Osteoblast (primary cell): ENCODE data around the gene NLN. TPM values are rescaled to one million over a fixed set of nuclear protein-coding genes. Genes with fewer than 3 reads are reported as not detected.

Experiments used
- DNase-seq: peaks from one replicate; pipeline ENCODE4 v3.0.0; 2011; ENCODE audit warnings: low spot score, mixed read lengths; ENCODE audit not compliant: insufficient read length; ENCODE audit errors: missing footprints
- H2AFZ ChIP-seq: 2 replicates; pipeline ENCODE4 v1.6.0; 2011; ENCODE audit warnings: mild to moderate bottlenecking, low read length
- H3K27ac ChIP-seq: 2 replicates; pipeline ENCODE4 v1.5.1; 2011; ENCODE audit warnings: mild to moderate bottlenecking, low read depth, low read length, moderate library complexity
- H3K27me3 ChIP-seq: 2 replicates; pipeline ENCODE4 v1.6.0; 2012; ENCODE audit warnings: mild to moderate bottlenecking, control low read depth, inconsistent platforms, low read length, moderate library complexity; ENCODE audit not compliant: insufficient read depth
- H3K36me3 ChIP-seq: 2 replicates; pipeline ENCODE4 v1.5.1; 2011; ENCODE audit warnings: mild to moderate bottlenecking, low read length, control low read depth, moderate library complexity; ENCODE audit not compliant: insufficient read depth
- H3K4me1 ChIP-seq: 2 replicates; pipeline ENCODE4 v1.5.1; 2011; ENCODE audit warnings: mild to moderate bottlenecking, low read length, control low read depth, moderate library complexity; ENCODE audit not compliant: insufficient read depth
- H3K4me2 ChIP-seq: 2 replicates; pipeline ENCODE4 v1.6.0; 2011; ENCODE audit warnings: mild to moderate bottlenecking, low read length; ENCODE audit not compliant: insufficient read depth
- H3K4me3 ChIP-seq: fragments of 200-600 bp; sonication (generic); 3 replicates; pipeline ENCODE4 v1.5.1; 2012; ENCODE audit warnings: mild to moderate bottlenecking, low read length, inconsistent platforms; ENCODE audit not compliant: insufficient read depth
- H3K79me2 ChIP-seq: 2 replicates; pipeline ENCODE4 v1.6.0; 2012; ENCODE audit warnings: mild to moderate bottlenecking, low read length, control low read depth, inconsistent platforms; ENCODE audit not compliant: insufficient read depth
- H3K9me3 ChIP-seq: 2 replicates; pipeline ENCODE4 v1.5.1; 2011; ENCODE audit warnings: low read depth, low read length, control low read depth
- H4K20me1 ChIP-seq: 2 replicates; pipeline ENCODE4 v1.6.0; 2012; ENCODE audit warnings: mild to moderate bottlenecking, low read length, control low read depth; ENCODE audit not compliant: insufficient read depth
- total RNA-seq: library from RNA; depleted of rRNA; stranded (reverse); fragments of >200 nt; gene quantifications from 2 replicates; pipeline ENCODE4 v1.2.3, GENCODE V29; 2012
- TF ChIP-seq, protein P1 (sequence below): IDR thresholded peaks from 2 replicates; pipeline ENCODE4 v1.5.1; 2011; ENCODE audit warnings: mild to moderate bottlenecking, low read depth, low read length, moderate library complexity; ENCODE audit errors: extremely low read depth

NLN gene
- total RNA-seq, 1 donor, result 35.5 TPM

DNA sequence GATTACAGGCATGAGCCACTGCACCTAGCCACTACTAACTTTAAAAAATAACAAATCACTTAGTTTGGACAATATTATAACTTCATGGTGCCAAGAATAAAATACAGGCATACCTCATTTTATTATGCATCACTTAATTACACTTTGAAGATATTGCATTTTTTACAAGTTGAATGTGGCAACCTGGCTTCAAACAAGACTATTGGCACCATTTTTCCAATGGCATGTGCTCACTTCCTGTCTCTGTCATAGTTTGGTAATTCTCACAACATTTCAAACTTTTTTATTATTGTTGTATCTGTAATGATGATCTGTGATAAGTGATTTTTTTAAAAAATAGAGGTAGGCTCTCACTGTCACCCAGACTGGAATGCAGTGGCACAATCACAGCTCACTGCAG, 154.5 kb downstream of the NLN start:
- Histone ChIP-seq H3K27ac (no peak overlapping the region), H3K27me3 (no peaks in the 10 kb centered on the region), H3K36me3 (no peaks in the 10 kb centered on the region), H3K4me3 (no peak overlapping the region), H3K4me2 (no peak overlapping the region), H3K9me3 (peaks cover 5% of the 10 kb centered on the region), H3K79me2 (no peaks in the 10 kb centered on the region), H2AFZ (no peak overlapping the region), H3K4me1 (peaks cover 23% of the 10 kb centered on the region), H4K20me1 (no peaks in the 10 kb centered on the region)
- no peak for DNase-seq
- TF ChIP-seq, protein P1, sequence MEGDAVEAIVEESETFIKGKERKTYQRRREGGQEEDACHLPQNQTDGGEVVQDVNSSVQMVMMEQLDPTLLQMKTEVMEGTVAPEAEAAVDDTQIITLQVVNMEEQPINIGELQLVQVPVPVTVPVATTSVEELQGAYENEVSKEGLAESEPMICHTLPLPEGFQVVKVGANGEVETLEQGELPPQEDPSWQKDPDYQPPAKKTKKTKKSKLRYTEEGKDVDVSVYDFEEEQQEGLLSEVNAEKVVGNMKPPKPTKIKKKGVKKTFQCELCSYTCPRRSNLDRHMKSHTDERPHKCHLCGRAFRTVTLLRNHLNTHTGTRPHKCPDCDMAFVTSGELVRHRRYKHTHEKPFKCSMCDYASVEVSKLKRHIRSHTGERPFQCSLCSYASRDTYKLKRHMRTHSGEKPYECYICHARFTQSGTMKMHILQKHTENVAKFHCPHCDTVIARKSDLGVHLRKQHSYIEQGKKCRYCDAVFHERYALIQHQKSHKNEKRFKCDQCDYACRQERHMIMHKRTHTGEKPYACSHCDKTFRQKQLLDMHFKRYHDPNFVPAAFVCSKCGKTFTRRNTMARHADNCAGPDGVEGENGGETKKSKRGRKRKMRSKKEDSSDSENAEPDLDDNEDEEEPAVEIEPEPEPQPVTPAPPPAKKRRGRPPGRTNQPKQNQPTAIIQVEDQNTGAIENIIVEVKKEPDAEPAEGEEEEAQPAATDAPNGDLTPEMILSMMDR, result no peak

DNA sequence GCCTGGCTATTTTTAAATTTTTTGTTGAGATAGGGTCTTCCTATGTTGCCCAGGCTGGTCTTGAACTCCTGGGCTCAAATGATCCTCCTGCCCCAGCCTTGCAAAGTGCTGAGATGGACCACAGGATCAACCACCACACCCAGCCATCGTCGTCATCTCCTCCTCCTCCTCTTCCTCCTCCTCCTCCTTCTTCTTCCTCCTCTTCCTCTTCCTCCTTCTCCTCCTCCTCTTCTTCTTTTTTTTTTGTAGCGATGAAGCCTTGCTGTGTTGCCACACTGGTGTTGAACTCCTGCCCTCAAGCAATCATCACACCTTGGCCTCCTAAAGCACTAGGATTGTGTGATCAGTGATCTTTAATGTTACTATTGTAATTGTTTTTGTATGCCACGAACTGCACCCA, 155.0 kb downstream of the NLN start:
- Histone ChIP-seq H2AFZ (no peak overlapping the region), H3K27me3 (no peaks in the 10 kb centered on the region), H3K36me3 (no peaks in the 10 kb centered on the region), H3K4me3 (no peak overlapping the region), H4K20me1 (no peaks in the 10 kb centered on the region), H3K9me3 (peaks cover 5% of the 10 kb centered on the region), H3K27ac (no peak overlapping the region), H3K4me2 (no peak overlapping the region), H3K4me1 (peaks cover 21% of the 10 kb centered on the region), H3K79me2 (no peaks in the 10 kb centered on the region)
- DNase-seq, result no peak
- TF ChIP-seq, protein P1, result no peak

Other genes with a start within 250 kb of the NLN start
- gene ADAMTS6, start 240.3 kb upstream of the NLN start, total RNA-seq, result 135 and 150 TPM in 2 replicates
- gene CENPK, start 159.0 kb upstream of the NLN start, total RNA-seq, result 8.5 and 11.9 TPM in 2 replicates
- gene PPWD1, start 158.9 kb upstream of the NLN start, total RNA-seq, result 35.8 and 40.1 TPM in 2 replicates
- gene TRIM23, start 97.9 kb upstream of the NLN start, total RNA-seq, result 30.4 and 32.1 TPM in 2 replicates
- 4.3 and 4.4 TPM in 2 replicates for gene SHLD3, start 97.2 kb upstream of the NLN start, total RNA-seq
- 24.2 and 26.1 TPM in 2 replicates for gene TRAPPC13, start 97.2 kb upstream of the NLN start, total RNA-seq
- 20.6 and 21.4 TPM in 2 replicates for gene SGTB, start 96 bp upstream of the NLN start, total RNA-seq
- gene ERBIN, start 204.4 kb downstream of the NLN start, total RNA-seq, result 189 and 199 TPM in 2 replicates